ENCODE results near the gene OR2C1. TPM values are rescaled to one million over a fixed set of nuclear protein-coding genes. Genes with fewer than 3 reads are reported as not detected.

The OR2C1 gene
- total RNA-seq, 1 donor from 2014 or later: not detected

- no peak for DNase-seq (ENCODE audit: low read depth)
- Histone ChIP-seq H3K9me3 (ENCODE audit: insufficient read depth, low read depth, low read length) (peaks cover 3% of the 10 kb centered on the region), H3K27me3 (ENCODE audit: insufficient read depth, low read length) (peaks cover 5% of the 10 kb centered on the region), H2AFZ (ENCODE audit: low read depth, low read length) (no peak overlapping the region), H4K20me1 (ENCODE audit: insufficient read depth, low read length) (no peaks in the 10 kb centered on the region), H3K4me1 (ENCODE audit: insufficient read depth, low read length) (no peaks in the 10 kb centered on the region), H3K79me2 (ENCODE audit: insufficient read depth, low read length) (no peaks in the 10 kb centered on the region), H3K36me3 (ENCODE audit: insufficient read depth, low read length) (no peaks in the 10 kb centered on the region), H3K27ac (ENCODE audit: low read depth, low read length) (no peak overlapping the region), H3K4me2 (ENCODE audit: low read length) (no peak overlapping the region), H3K9ac (ENCODE audit: low read length) (no peak overlapping the region), H3K4me3 (ENCODE audit: insufficient read depth, low read depth, low read length) (no peak overlapping the region)
- Mint-ChIP-seq H3K27ac (ENCODE audit: unreplicated experiment) (no peak overlapping the region), H3K4me1 (ENCODE audit: low read depth, unreplicated experiment) (peaks cover 6% of the 10 kb centered on the region), H3K9me3 (ENCODE audit: unreplicated experiment) (peaks cover 9% of the 10 kb centered on the region), H3K27me3 (ENCODE audit: low read depth, unreplicated experiment) (peaks cover 14% of the 10 kb centered on the region), H3K36me3 (ENCODE audit: low read depth, unreplicated experiment) (no peaks in the 10 kb centered on the region), H3K4me3 (ENCODE audit: unreplicated experiment) (no peak overlapping the region)
- no peak for FAIRE-seq
- TF ChIP-seq CTCF (IDR thresholded peaks at IDR 0.05; ENCODE audit: insufficient read depth, low read depth, low read length): no peak
- no peak for TF ChIP-seq EZH2 (IDR thresholded peaks at IDR 0.05; ENCODE audit: insufficient read depth, low read length)
Observed at GRCh38 chr16:3362931-3363330, 7.2 kb downstream of the OR2C1 start.

DNA sequence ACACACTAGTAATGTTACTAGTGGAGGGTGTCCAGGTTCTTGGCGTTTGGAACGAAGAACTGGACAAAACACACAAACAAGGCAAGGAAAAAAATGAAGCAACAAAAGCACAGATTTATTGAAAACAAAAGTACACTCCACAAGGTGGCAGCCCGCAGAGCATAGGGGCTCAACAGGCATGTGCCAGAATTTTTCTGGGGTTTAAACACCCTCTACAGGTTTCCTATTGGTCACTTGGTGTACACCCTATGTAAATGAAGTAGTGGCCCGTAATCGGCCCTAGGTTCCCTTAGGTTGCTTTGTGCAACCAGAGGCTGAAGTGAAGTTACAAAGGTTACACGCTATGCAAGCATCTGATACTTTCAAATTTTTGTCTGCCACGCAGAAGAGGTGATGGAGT, 8.1 kb downstream of the OR2C1 start:
- no peak overlapping the region for H2AFZ ChIP-seq (ENCODE audit: low read depth, low read length)
- H3K9me3 ChIP-seq (ENCODE audit: insufficient read depth, low read depth, low read length): peaks cover 3% of the 10 kb centered on the region
- no peak overlapping the region for H3K4me3 Mint-ChIP-seq (ENCODE audit: unreplicated experiment)
- FAIRE-seq (no peak), DNase-seq (ENCODE audit: low read depth) (no peak)
- no peaks in the 10 kb centered on the region for H3K4me1 ChIP-seq (ENCODE audit: insufficient read depth, low read length)
- H4K20me1 ChIP-seq (ENCODE audit: insufficient read depth, low read length): no peaks in the 10 kb centered on the region
- peaks cover 9% of the 10 kb centered on the region for H3K9me3 Mint-ChIP-seq (ENCODE audit: unreplicated experiment)
- H3K4me3 ChIP-seq (ENCODE audit: insufficient read depth, low read depth, low read length): no peak overlapping the region
- H3K36me3 ChIP-seq (ENCODE audit: insufficient read depth, low read length): no peaks in the 10 kb centered on the region
- TF ChIP-seq CTCF (IDR thresholded peaks at IDR 0.05; ENCODE audit: insufficient read depth, low read depth, low read length) (no peak), EZH2 (IDR thresholded peaks at IDR 0.05; ENCODE audit: insufficient read depth, low read length) (no peak)
- no peak overlapping the region for H3K27ac Mint-ChIP-seq (ENCODE audit: unreplicated experiment)
- no peak overlapping the region for H3K9ac ChIP-seq (ENCODE audit: low read length)
- no peaks in the 10 kb centered on the region for H3K36me3 Mint-ChIP-seq (ENCODE audit: low read depth, unreplicated experiment)
- H3K4me2 ChIP-seq (ENCODE audit: low read length): no peak overlapping the region
- H3K27me3 Mint-ChIP-seq (ENCODE audit: low read depth, unreplicated experiment): peaks cover 14% of the 10 kb centered on the region
- peaks cover 5% of the 10 kb centered on the region for H3K4me1 Mint-ChIP-seq (ENCODE audit: low read depth, unreplicated experiment)
- peaks cover 5% of the 10 kb centered on the region for H3K27me3 ChIP-seq (ENCODE audit: insufficient read depth, low read length)
- H3K27ac ChIP-seq (ENCODE audit: low read depth, low read length): no peak overlapping the region
- H3K79me2 ChIP-seq (ENCODE audit: insufficient read depth, low read length): no peaks in the 10 kb centered on the region

- Histone ChIP-seq H4K20me1 (ENCODE audit: insufficient read depth, low read length) (no peaks in the 10 kb centered on the region), H3K36me3 (ENCODE audit: insufficient read depth, low read length) (no peaks in the 10 kb centered on the region), H3K9me3 (ENCODE audit: insufficient read depth, low read depth, low read length) (peaks cover 3% of the 10 kb centered on the region), H3K4me2 (ENCODE audit: low read length) (peak overlapping the region; percentile 88), H3K27ac (ENCODE audit: low read depth, low read length) (peak overlapping the region; percentile 92), H3K9ac (ENCODE audit: low read length) (peak overlapping the region; percentile 90), H2AFZ (ENCODE audit: low read depth, low read length) (peak overlapping the region; percentile 94), H3K27me3 (ENCODE audit: insufficient read depth, low read length) (peaks cover 5% of the 10 kb centered on the region), H3K4me1 (ENCODE audit: insufficient read depth, low read length) (no peaks in the 10 kb centered on the region), H3K4me3 (ENCODE audit: insufficient read depth, low read depth, low read length) (peak overlapping the region; percentile 81), H3K79me2 (ENCODE audit: insufficient read depth, low read length) (no peaks in the 10 kb centered on the region)
- TF ChIP-seq CTCF (IDR thresholded peaks at IDR 0.05; ENCODE audit: insufficient read depth, low read depth, low read length) (no peak), EZH2 (IDR thresholded peaks at IDR 0.05; ENCODE audit: insufficient read depth, low read length) (no peak)
- DNase-seq (ENCODE audit: low read depth) (peak; percentile 94), FAIRE-seq (peak; percentile 84)
- no peaks in the 10 kb centered on the region for H3K4me1 Mint-ChIP-seq (ENCODE audit: low read depth, unreplicated experiment)
- peaks cover 14% of the 10 kb centered on the region for H3K27me3 Mint-ChIP-seq (ENCODE audit: low read depth, unreplicated experiment)
- no peak overlapping the region for H3K27ac Mint-ChIP-seq (ENCODE audit: unreplicated experiment)
- H3K4me3 Mint-ChIP-seq (ENCODE audit: unreplicated experiment): no peak overlapping the region
- H3K36me3 Mint-ChIP-seq (ENCODE audit: low read depth, unreplicated experiment): no peaks in the 10 kb centered on the region
- peaks cover 13% of the 10 kb centered on the region for H3K9me3 Mint-ChIP-seq (ENCODE audit: unreplicated experiment)
Observed at GRCh38 chr16:3364774-3365427, 9.2 kb downstream of the OR2C1 start.

Measured in astrocyte (in vitro differentiated cells and primary cell).